ENCODE measurements around the gene STRADA. TPM values are rescaled to one million over a fixed set of nuclear protein-coding genes. Genes with fewer than 3 reads are reported as not detected.

Gene STRADA
- total RNA-seq, 1 donor = 39.5 TPM

DNA sequence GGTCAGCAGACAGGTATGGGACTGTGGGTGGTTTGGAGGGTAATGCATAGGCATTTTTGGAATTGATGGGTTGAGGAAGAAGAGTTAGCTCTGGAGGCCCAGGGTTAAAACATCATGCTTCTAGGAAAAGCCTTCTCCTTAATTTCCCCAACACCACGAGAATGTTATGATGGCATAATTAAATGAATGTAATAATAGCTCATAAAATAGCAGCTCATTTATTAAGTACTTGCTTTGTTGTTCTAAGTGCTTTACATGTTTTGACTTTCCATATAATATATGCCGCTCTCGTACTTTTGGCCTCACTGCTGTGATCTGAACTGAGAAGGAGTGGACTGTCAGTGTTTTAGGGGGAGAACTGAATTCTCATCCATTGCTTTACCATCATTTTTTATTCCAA lies 56.0 kb downstream of the STRADA start:
- DNase-seq (ENCODE audit: low read depth) = no peak
- TF ChIP-seq, protein P1, sequence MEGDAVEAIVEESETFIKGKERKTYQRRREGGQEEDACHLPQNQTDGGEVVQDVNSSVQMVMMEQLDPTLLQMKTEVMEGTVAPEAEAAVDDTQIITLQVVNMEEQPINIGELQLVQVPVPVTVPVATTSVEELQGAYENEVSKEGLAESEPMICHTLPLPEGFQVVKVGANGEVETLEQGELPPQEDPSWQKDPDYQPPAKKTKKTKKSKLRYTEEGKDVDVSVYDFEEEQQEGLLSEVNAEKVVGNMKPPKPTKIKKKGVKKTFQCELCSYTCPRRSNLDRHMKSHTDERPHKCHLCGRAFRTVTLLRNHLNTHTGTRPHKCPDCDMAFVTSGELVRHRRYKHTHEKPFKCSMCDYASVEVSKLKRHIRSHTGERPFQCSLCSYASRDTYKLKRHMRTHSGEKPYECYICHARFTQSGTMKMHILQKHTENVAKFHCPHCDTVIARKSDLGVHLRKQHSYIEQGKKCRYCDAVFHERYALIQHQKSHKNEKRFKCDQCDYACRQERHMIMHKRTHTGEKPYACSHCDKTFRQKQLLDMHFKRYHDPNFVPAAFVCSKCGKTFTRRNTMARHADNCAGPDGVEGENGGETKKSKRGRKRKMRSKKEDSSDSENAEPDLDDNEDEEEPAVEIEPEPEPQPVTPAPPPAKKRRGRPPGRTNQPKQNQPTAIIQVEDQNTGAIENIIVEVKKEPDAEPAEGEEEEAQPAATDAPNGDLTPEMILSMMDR (IDR thresholded peaks at IDR 0.05; ENCODE audit: insufficient read depth, low read length) = no peak
- H3K4me3 ChIP-seq (ENCODE audit: low read depth, low read length) = no peak overlapping the region

- H3K4me3 ChIP-seq (ENCODE audit: low read depth, low read length) = no peak overlapping the region
- TF ChIP-seq, protein P1 (IDR thresholded peaks at IDR 0.05; ENCODE audit: insufficient read depth, low read length) = no peak
- DNase-seq (ENCODE audit: low read depth) = peak; percentile 40
Observed at GRCh38 chr17:63685041-63685440, 56.6 kb downstream of the STRADA start.

- no peak for DNase-seq (ENCODE audit: low read depth)
- no peak overlapping the region for H3K4me3 ChIP-seq (ENCODE audit: low read depth, low read length)
- TF ChIP-seq, protein P1 (IDR thresholded peaks at IDR 0.05; ENCODE audit: insufficient read depth, low read length) = no peak
Observed at GRCh38 chr17:63682981-63683380, 58.6 kb downstream of the STRADA start.

DNA sequence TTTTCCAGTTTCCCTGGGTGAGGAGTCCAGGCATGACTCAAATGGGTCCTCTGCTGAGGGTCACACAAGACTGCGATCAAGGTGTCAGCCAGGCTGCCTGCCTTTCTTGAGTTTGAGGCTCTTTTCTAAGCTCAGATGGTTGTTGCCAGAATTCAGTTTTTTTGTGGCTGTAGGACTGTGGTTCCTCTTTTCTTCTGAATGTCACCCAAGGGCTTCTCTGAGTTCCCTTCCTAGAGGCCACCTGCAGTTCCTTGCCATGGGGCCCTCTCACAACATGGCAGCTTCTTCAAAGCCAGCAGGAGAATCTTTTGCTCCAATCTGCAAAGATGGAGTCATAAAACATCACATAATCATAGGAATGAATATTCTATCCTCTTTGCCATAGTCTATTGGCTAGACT lies 59.2 kb downstream of the STRADA start:
- no peak overlapping the region for H3K4me3 ChIP-seq (ENCODE audit: low read depth, low read length)
- no peak for DNase-seq (ENCODE audit: low read depth)
- TF ChIP-seq, protein P1 (IDR thresholded peaks at IDR 0.05; ENCODE audit: insufficient read depth, low read length) = no peak

- DNase-seq (ENCODE audit: low read depth) = no peak
- H3K4me3 ChIP-seq (ENCODE audit: low read depth, low read length) = no peak overlapping the region
- TF ChIP-seq, protein P1 (IDR thresholded peaks at IDR 0.05; ENCODE audit: insufficient read depth, low read length) = no peak
Observed at GRCh38 chr17:63681530-63681929, 60.1 kb downstream of the STRADA start.

DNA sequence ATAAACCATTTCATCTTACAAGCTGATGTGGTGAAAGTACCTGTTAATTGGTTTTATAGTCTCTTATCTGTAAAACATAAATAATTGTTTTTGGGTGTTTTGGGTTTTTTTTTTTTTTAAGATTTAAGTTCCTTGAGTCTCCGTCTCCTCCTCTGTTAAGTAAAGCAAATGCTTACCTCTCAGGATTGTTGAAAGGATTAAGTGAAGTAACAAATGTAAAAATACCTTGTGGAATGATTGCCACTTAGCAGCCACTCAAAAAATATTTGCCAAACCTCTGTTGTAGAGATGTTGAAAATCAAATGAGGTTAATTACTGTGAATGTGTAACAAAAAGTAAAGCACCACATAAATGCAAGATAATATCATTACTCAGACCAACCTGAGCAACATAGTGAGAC lies 60.9 kb downstream of the STRADA start:
- H3K4me3 ChIP-seq (ENCODE audit: low read depth, low read length) = no peak overlapping the region
- TF ChIP-seq, protein P1 (IDR thresholded peaks at IDR 0.05; ENCODE audit: insufficient read depth, low read length) = no peak
- DNase-seq (ENCODE audit: low read depth) = no peak

DNA sequence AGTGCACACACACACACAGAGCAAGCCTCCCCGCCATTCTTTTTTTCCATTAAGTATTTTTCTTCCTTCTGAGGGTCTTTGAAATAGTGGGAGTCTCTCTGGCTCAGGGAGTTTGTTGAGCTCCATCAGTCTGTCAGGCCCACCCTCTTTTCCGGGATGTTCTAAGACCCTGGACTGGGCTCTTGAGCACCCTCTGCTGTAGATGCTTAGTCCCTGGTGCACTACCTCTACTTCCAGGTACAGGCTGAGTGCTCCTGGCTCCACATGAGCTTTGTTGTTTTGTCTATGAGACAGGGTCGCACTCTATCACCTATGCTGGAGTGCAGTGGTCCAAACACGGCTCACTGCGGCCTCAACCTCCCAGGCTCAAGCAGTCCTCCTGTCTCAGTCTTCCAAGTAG lies 62.4 kb downstream of the STRADA start:
- no peak for DNase-seq (ENCODE audit: low read depth)
- TF ChIP-seq, protein P1 (IDR thresholded peaks at IDR 0.05; ENCODE audit: insufficient read depth, low read length) = no peak
- no peak overlapping the region for H3K4me3 ChIP-seq (ENCODE audit: low read depth, low read length)

Data from fibroblast of the aortic adventitia (primary cell).